ENCODE data around the gene PABPC3. TPM values are rescaled to one million over a fixed set of nuclear protein-coding genes. Genes with fewer than 3 reads are reported as not detected.

Gene PABPC3
- total RNA-seq, 2 donors from 2014 or later = 0.11 TPM; not detected in 1

GRCh38 chr13:25131881-25132420 lies 36.0 kb downstream of the PABPC3 start:
- DNase-seq (ENCODE audit: low spot score) (no peak), ATAC-seq (no peak)
- no peaks in the 10 kb centered on the region for H3K9me3 Mint-ChIP-seq
- H3K27me3 Mint-ChIP-seq = peaks cover 18 to 49% of the 10 kb centered on the region in 2 donors
- H3K27ac Mint-ChIP-seq = no peak overlapping the region
- no peaks in the 10 kb centered on the region for H3K4me1 Mint-ChIP-seq (ENCODE audit: low read depth in 2 of 2)
- peaks cover 4% of the 10 kb centered on the region for H3K36me3 Mint-ChIP-seq
- H3K4me3 Mint-ChIP-seq = no peak overlapping the region

GRCh38 chr13:25132751-25133390 lies 36.9 kb downstream of the PABPC3 start:
- Mint-ChIP-seq H3K27ac (no peak overlapping the region), H3K9me3 (no peaks in the 10 kb centered on the region), H3K36me3 (peaks cover 4% of the 10 kb centered on the region), H3K27me3 (peaks cover 25 to 53% of the 10 kb centered on the region in 2 donors), H3K4me3 (no peak overlapping the region), H3K4me1 (ENCODE audit: low read depth in 2 of 2) (no peaks in the 10 kb centered on the region)
- no peak for DNase-seq (ENCODE audit: low spot score)
- ATAC-seq = no peak

GRCh38 chr13:25135896-25136295 lies 40.0 kb downstream of the PABPC3 start:
- Mint-ChIP-seq H3K4me3 (no peak overlapping the region), H3K27ac (no peak overlapping the region), H3K36me3 (peaks cover 4% of the 10 kb centered on the region), H3K27me3 (peaks cover 24 to 39% of the 10 kb centered on the region in 2 donors), H3K4me1 (ENCODE audit: low read depth in 2 of 2) (no peaks in the 10 kb centered on the region), H3K9me3 (no peaks in the 10 kb centered on the region)
- ATAC-seq = no peak
- no peak for DNase-seq (ENCODE audit: low spot score)

- ATAC-seq (no peak), DNase-seq (ENCODE audit: low spot score) (no peak)
- H3K9me3 Mint-ChIP-seq = no peaks in the 10 kb centered on the region
- H3K27ac Mint-ChIP-seq = no peak overlapping the region
- no peaks in the 10 kb centered on the region for H3K4me1 Mint-ChIP-seq (ENCODE audit: low read depth in 2 of 2)
- no peak overlapping the region for H3K4me3 Mint-ChIP-seq
- H3K36me3 Mint-ChIP-seq = peaks cover 4% of the 10 kb centered on the region
- peaks cover 26 to 43% of the 10 kb centered on the region in 2 donors for H3K27me3 Mint-ChIP-seq
These were observed 41.2 kb downstream of the PABPC3 start for GRCh38 chr13:25136880-25137787.

- Mint-ChIP-seq H3K36me3 (peaks cover 4% of the 10 kb centered on the region), H3K27me3 (peaks cover 24 to 38% of the 10 kb centered on the region in 2 donors), H3K4me1 (ENCODE audit: low read depth in 2 of 2) (no peaks in the 10 kb centered on the region), H3K27ac (no peak overlapping the region), H3K9me3 (no peaks in the 10 kb centered on the region), H3K4me3 (no peak overlapping the region)
- DNase-seq (ENCODE audit: low spot score) = no peak
- ATAC-seq = no peak
These were observed 41.8 kb downstream of the PABPC3 start for GRCh38 chr13:25137788-25138115.

DNA sequence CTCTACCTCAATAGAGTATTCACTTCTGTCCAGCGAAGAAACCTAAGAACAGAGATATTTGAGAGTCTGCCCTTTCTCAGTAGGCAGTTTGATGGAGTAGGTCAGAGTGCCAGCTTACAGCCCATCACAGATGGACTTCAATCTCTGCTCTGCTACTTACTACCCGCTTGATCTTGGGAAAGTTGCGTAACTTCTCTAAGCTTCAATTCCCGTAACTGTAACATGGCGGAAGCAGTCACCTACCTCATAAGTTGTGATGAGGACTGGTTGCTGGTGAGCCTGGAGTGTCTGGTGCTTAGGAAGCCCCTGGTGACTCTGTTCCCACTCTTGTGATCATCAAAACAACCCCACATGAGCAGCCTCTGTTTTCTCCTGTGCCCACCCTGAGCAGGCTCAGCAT lies 45.1 kb downstream of the PABPC3 start:
- Mint-ChIP-seq H3K27ac (no peak overlapping the region), H3K4me1 (ENCODE audit: low read depth in 2 of 2) (no peaks in the 10 kb centered on the region), H3K36me3 (no peaks in the 10 kb centered on the region), H3K9me3 (no peaks in the 10 kb centered on the region), H3K4me3 (no peak overlapping the region), H3K27me3 (peaks cover 19 to 22% of the 10 kb centered on the region in 2 donors)
- peak; percentile 6 to 27 for ATAC-seq
- no peak for DNase-seq (ENCODE audit: low spot score)

GRCh38 chr13:25143706-25144105 lies 47.8 kb downstream of the PABPC3 start:
- Mint-ChIP-seq H3K36me3 (no peaks in the 10 kb centered on the region), H3K4me3 (no peak overlapping the region), H3K4me1 (ENCODE audit: low read depth in 2 of 2) (no peaks in the 10 kb centered on the region), H3K27ac (no peak overlapping the region), H3K27me3 (peaks cover 12 to 14% of the 10 kb centered on the region in 2 donors), H3K9me3 (no peaks in the 10 kb centered on the region)
- no peak for ATAC-seq
- no peak for DNase-seq (ENCODE audit: low spot score)

DNA sequence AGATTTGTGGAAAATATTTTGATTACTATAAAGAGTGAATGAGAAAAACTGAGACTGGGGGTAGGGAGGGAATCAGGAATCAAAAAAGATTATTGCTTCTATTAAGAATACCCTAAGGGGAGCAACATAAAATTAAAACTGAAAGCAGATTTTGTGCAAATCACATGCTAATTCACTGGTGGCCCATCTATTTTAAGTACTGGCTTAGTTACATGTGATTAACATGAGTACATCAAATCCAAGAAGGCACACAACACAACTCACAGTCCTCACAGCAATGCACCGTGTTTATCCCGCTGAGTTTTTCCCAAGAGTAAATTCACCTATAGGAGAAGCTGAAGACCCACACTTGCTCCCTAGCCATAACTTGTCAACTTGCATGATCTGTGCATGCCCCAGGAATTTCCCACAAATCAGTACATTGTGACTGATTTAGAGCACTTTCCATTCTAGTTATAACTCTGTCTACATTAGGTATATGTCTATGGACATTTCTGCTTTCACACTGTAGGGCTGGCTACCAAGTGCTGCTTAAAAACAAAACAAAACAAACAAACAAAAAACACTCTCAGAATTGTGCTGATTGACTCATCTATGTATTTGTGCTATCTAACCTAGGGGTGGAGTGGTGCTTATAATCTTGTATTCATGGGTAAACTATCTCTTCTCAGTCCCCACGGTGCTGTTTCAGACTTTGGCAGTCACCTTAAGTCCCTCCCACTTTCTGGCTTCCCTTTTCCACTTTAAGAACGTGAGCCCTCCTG lies 51.9 kb downstream of the PABPC3 start:
- no peaks in the 10 kb centered on the region for H3K9me3 Mint-ChIP-seq
- no peak overlapping the region for H3K4me3 Mint-ChIP-seq
- no peaks in the 10 kb centered on the region for H3K36me3 Mint-ChIP-seq
- no peak overlapping the region for H3K27ac Mint-ChIP-seq
- DNase-seq (ENCODE audit: low spot score) (no peak), ATAC-seq (peak in 1 of 2 donors; percentile 13)
- peaks cover 22 to 35% of the 10 kb centered on the region in 2 donors for H3K27me3 Mint-ChIP-seq
- H3K4me1 Mint-ChIP-seq (ENCODE audit: low read depth in 2 of 2) = no peaks in the 10 kb centered on the region

GRCh38 chr13:25148402-25148771 lies 52.5 kb downstream of the PABPC3 start:
- no peak for DNase-seq (ENCODE audit: low spot score)
- Mint-ChIP-seq H3K9me3 (no peaks in the 10 kb centered on the region), H3K36me3 (no peaks in the 10 kb centered on the region)

More at GRCh38 chr13:25148402-25148771, 52.5 kb downstream of the PABPC3 start:
- Mint-ChIP-seq H3K27me3 (peaks cover 22 to 39% of the 10 kb centered on the region in 2 donors), H3K4me1 (ENCODE audit: low read depth in 2 of 2) (no peaks in the 10 kb centered on the region), H3K27ac (no peak overlapping the region), H3K4me3 (no peak overlapping the region)
- ATAC-seq = no peak

Other genes with a start within 250 kb of the PABPC3 start
- gene AMER2, start 76.2 kb downstream of the PABPC3 start, total RNA-seq = not detected
- 10 to 100 TPM; 20.5 to 31.1 TPM for gene MTMR6, start 191.4 kb downstream of the PABPC3 start, total RNA-seq
- 100 to 1,000 TPM; 120 to 163 TPM for gene NUP58, start 205.5 kb downstream of the PABPC3 start, total RNA-seq

Measured in natural killer cell treated with Interleukin-12 subunit alpha and Interleukin-12 subunit beta and Interleukin-15 and Interleukin-18, amount 100 ng/mL, for 72 hours (primary cell).